ENCODE data around the gene FARP2. TPM values are rescaled to one million over a fixed set of nuclear protein-coding genes. Genes with fewer than 3 reads are reported as not detected.
A peak's percentile ranks its signal among the peaks of the same experiment; 100 is the strongest.
"Not testable (repeated sequence)": the region's sequence is repeated elsewhere in the genome, so short reads cannot be mapped to it uniquely, and the experiment has no call there.

Gene FARP2
- total and polyA plus RNA-seq, 9 donors, result 27.2 to 46.1 (median 33.6) TPM

DNA sequence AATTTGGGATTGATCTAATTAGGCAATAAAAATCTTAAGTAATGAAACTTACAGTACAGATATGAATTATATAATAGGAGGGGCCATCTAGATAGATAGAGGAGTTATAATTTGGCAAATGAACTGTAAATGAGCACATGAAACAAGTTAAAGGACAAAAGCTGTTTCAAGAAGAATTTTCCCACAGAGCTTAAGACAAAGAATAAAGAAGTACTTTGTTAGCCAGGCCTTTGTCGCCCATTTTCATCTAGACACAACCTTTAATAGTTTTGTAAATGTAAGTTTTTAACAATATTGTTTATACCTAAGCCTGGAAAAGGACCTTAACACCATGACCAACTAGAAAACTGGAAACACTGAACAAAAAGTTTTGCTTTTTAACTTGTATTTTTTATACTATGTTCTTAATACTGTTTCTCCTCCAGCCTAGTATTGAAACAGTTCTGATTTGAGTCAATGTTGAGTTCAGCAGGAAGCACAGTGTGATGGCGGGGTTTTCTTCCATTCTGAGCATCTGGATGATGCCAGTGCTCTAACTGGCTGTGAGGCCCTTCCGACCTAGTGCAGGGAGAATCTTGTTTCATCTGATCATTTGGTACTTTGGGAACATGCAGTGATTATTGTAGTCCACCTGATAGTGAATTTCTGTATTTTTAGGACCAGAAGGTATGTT, 37.6 kb downstream of the FARP2 start:
- Histone ChIP-seq H3K4me1 (ENCODE audit: control insufficient read depth, insufficient read depth, low read length) (no peaks in the 10 kb centered on the region), H3K9me3 (replicated peaks; ENCODE audit: control insufficient read depth, low read depth, low read length) (no peaks in the 10 kb centered on the region), H3K4me3 (ENCODE audit: low read length) (no peak overlapping the region), H3K36me3 (ENCODE audit: control insufficient read depth, insufficient read depth, low read length) (peaks cover 2% of the 10 kb centered on the region), H3K27me3 (ENCODE audit: control insufficient read depth, insufficient read depth, low read length) (no peaks in the 10 kb centered on the region), H3K27ac (ENCODE audit: low read length) (no peak overlapping the region)
- WGBS (ENCODE audit: insufficient coverage), result 100% methylated on average over 1 of the region's 3 CpGs
- no peak for DNase-seq

DNA sequence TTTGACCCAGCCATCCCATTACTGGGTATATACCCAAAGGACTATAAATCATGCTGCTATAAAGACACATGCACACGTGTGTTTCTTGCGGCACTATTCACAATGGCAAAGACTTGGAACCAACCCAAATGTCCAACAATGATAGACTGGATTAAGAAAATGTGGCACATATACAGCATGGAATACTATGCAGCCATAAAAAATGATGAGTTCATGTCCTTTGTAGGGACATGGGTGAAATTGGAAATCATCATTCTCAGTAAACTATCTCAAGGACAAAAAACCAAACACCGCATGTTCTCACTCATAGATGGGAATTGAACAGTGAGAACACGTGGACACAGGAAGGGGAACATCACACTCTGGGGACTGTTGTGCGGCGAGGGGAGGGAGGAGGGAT, 40.7 kb downstream of the FARP2 start:
- whole genome bisulfite sequencing (ENCODE audit: insufficient coverage), result 100% methylated on average over 4 of the region's 6 CpGs
- H3K9me3 ChIP-seq (replicated peaks; ENCODE audit: control insufficient read depth, low read depth, low read length), result not testable (repeated sequence)

DNA sequence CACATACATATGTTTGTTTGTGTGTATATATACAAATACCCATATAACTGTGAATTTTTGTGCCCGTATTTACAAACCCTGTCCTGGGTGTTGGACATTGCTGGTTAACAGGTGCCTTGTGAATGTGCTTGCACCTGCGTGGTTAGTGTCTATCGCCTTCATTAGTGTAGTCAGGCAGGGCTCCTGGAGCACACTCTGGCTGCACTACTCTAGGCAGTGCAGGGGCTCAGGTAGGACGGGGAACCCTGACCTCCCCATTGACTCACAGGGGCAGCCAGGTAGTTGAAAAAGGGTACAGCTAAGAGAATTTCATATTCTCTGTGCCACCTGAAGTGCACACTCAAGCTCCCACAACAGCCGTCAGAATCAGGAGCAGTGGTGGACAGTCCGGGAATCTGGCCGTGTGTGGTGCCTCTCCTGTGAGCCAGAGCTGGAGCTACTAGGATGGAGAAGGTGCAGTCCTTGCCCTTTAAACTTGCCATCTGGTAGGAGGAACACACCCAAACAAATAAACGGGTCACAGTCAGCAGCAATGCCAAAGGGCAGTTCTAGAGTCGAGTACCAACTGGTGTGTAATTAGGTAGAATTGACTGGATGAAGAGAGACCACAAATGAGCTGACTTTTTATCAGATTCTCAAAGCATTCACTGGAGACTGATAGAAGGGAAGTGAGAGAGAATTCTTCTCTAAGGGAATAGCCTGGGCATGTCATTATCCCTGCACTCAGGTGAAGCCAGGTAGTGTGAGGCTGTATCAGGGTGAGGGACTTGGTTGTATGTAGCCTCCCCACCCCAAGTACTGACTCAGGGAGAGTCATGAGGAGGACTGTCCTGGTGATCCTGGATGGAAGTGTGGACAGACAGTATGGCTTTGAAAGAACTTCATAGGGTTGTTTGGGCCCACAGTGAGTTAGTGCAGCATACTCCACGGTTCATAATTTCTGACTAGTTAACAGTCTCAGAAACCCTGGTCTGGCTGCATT, 44.1 kb downstream of the FARP2 start:
- peaks cover 4% of the 10 kb centered on the region for H3K36me3 ChIP-seq (ENCODE audit: control insufficient read depth, insufficient read depth, low read length)
- no peaks in the 10 kb centered on the region for H3K27me3 ChIP-seq (ENCODE audit: control insufficient read depth, insufficient read depth, low read length)
- no peaks in the 10 kb centered on the region for H3K4me1 ChIP-seq (ENCODE audit: control insufficient read depth, insufficient read depth, low read length)
- H3K9me3 ChIP-seq (replicated peaks; ENCODE audit: control insufficient read depth, low read depth, low read length), result no peaks in the 10 kb centered on the region
- no peak for DNase-seq
- H3K27ac ChIP-seq (ENCODE audit: low read length), result no peak overlapping the region
- WGBS (ENCODE audit: insufficient coverage), result 87% methylated on average over 4 of the region's 10 CpGs
- H3K4me3 ChIP-seq (ENCODE audit: low read length), result no peak overlapping the region

More for the DNA sequence above, 40.7 kb downstream of the FARP2 start:
- H3K4me1 ChIP-seq (ENCODE audit: control insufficient read depth, insufficient read depth, low read length); H3K36me3 ChIP-seq (ENCODE audit: control insufficient read depth, insufficient read depth, low read length); H3K27ac ChIP-seq (ENCODE audit: low read length); DNase-seq; H3K4me3 ChIP-seq (ENCODE audit: low read length); H3K27me3 ChIP-seq (ENCODE audit: control insufficient read depth, insufficient read depth, low read length): not testable (repeated sequence)

DNA sequence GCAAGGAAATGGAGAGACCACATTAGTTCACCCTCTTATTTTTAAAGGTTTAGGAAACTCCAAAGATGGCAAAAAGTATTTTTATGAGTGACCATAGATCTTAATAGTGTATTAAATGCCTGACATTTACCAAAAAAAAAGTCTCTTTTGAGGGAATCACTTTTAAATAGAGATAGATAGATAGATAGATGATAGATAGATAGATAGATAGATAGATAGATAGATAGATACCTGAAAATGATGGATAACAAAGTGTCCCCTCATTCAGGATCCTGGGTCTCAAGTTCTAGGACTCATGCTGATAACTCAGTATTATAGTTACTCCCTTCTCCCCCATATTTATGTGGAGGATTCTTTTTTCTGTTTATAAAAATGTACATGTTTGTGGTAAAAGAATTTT, 52.8 kb downstream of the FARP2 start:
- DNase-seq, result no peak
- H3K4me1 ChIP-seq (ENCODE audit: control insufficient read depth, insufficient read depth, low read length), result no peaks in the 10 kb centered on the region
- H3K27ac ChIP-seq (ENCODE audit: low read length), result no peak overlapping the region
- no peak overlapping the region for H3K4me3 ChIP-seq (ENCODE audit: low read length)
- H3K27me3 ChIP-seq (ENCODE audit: control insufficient read depth, insufficient read depth, low read length), result no peaks in the 10 kb centered on the region
- H3K36me3 ChIP-seq (ENCODE audit: control insufficient read depth, insufficient read depth, low read length), result peaks cover 31% of the 10 kb centered on the region
- H3K9me3 ChIP-seq (replicated peaks; ENCODE audit: control insufficient read depth, low read depth, low read length), result no peaks in the 10 kb centered on the region

DNA sequence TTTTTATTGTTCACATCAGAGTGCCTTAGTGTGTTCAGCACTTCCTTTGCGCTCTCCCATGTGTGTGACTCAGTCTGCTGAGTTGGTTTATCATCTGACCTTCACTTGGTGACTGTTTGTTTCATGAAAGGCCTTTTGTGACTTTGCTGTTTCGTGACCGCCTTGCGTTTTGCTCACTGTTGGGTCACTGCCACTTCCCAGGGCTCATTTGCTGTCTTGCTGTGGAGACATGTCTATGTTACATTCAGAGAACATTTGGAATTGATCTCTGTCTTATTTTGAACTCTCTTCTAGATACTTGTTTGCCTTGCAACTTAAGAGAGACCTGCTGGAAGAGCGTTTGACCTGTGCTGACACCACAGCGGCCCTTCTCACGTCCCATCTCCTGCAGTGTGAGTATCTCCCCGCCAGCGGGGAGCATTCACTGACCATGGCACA, 54.7 kb downstream of the FARP2 start:
- Histone ChIP-seq H3K27me3 (ENCODE audit: control insufficient read depth, insufficient read depth, low read length) (no peaks in the 10 kb centered on the region), H3K4me1 (ENCODE audit: control insufficient read depth, insufficient read depth, low read length) (no peaks in the 10 kb centered on the region), H3K27ac (ENCODE audit: low read length) (no peak overlapping the region), H3K36me3 (ENCODE audit: control insufficient read depth, insufficient read depth, low read length) (peaks cover 49% of the 10 kb centered on the region), H3K4me3 (ENCODE audit: low read length) (no peak overlapping the region), H3K9me3 (replicated peaks; ENCODE audit: control insufficient read depth, low read depth, low read length) (no peaks in the 10 kb centered on the region)
- DNase-seq, result no peak
- 87% methylated on average over 6 of the region's 9 CpGs for WGBS (ENCODE audit: insufficient coverage)

DNA sequence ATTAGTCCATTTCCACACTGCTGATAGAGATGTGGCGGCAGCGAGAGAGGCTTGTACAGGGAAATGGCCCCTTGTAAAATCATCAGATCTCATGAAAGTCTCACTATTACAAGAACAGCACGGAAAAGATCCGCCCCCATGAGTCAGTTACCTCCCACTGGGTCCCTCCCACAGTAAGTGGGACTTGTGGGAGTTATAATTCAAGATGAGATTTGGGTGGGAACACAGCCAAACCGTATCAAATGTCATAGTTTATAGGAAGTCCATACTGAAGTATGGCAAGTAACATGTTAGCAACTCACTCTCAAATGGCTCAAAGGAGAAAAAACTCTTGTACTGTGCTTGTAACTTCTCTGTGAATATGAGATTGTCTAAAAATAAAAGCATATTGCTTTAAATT, 56.1 kb downstream of the FARP2 start:
- WGBS (ENCODE audit: insufficient coverage), result no CpG with 5 or more reads among the region's 5 CpGs
- no peak overlapping the region for H3K4me3 ChIP-seq (ENCODE audit: low read length)
- H3K27me3 ChIP-seq (ENCODE audit: control insufficient read depth, insufficient read depth, low read length), result no peaks in the 10 kb centered on the region
- no peak overlapping the region for H3K27ac ChIP-seq (ENCODE audit: low read length)
- H3K36me3 ChIP-seq (ENCODE audit: control insufficient read depth, insufficient read depth, low read length), result peaks cover 56% of the 10 kb centered on the region
- no peaks in the 10 kb centered on the region for H3K4me1 ChIP-seq (ENCODE audit: control insufficient read depth, insufficient read depth, low read length)
- H3K9me3 ChIP-seq (replicated peaks; ENCODE audit: control insufficient read depth, low read depth, low read length), result no peaks in the 10 kb centered on the region
- DNase-seq, result peak; percentile 60

DNA sequence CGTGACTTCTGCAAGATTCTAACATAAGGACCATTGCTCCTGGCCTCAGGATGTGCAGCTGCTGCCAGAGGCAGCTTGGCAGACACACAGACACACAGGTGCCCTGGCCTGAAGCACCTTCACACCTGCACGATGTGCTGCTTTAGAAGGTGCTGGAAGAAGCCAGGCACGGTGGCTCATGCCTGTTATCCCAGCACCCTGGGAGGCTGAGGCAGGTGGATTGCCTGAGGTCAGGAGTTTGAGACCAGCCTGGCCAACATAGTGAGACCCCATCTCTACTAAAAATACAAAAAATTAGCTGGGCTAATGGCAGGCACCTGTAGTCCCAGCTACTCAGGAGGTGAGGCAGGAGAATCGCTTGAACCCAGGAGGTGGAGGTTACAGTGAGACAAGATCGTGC, 57.4 kb downstream of the FARP2 start:
- H3K4me1 ChIP-seq (ENCODE audit: control insufficient read depth, insufficient read depth, low read length); H3K4me3 ChIP-seq (ENCODE audit: low read length); H3K9me3 ChIP-seq (replicated peaks; ENCODE audit: control insufficient read depth, low read depth, low read length); DNase-seq; H3K27me3 ChIP-seq (ENCODE audit: control insufficient read depth, insufficient read depth, low read length); H3K27ac ChIP-seq (ENCODE audit: low read length): not testable (repeated sequence)
- 93% methylated on average over 5 of the region's 5 CpGs for WGBS (ENCODE audit: insufficient coverage)
- H3K36me3 ChIP-seq (ENCODE audit: control insufficient read depth, insufficient read depth, low read length), result peaks cover 59% of the 10 kb centered on the region

DNA sequence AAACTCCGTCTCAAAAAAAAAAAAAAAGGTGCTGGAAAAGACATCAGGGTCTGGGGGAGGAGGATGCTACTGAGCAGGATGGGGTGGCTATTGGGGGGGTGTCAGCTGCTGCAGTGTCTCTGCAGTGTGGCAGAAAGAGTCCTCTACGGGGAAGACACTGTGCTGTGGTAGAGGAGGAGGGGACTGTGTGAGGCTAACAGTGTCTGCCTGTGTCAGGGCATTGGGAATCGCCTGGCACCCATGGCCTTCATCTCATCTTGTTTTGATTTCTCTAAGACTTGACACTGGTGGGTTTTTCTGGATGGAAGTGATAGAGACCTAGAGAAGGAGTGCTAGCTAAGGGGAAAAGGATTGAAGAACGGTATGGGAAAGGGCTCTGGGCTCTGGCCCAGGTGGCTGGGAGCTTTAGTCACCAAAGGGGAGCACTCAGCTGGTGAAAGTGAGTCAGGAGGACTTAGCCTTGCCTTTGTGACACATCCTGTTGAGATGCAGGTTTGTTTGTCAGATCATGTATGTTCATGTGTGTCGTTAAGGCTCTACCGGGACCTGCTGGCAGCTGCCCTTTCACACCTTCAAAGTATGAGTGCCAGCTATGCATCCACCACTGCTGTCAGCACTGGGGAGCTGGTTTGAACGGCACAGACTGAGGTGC, 58.0 kb downstream of the FARP2 start:
- Histone ChIP-seq H3K36me3 (ENCODE audit: control insufficient read depth, insufficient read depth, low read length) (peaks cover 62% of the 10 kb centered on the region), H3K9me3 (replicated peaks; ENCODE audit: control insufficient read depth, low read depth, low read length) (no peaks in the 10 kb centered on the region), H3K27me3 (ENCODE audit: control insufficient read depth, insufficient read depth, low read length) (no peaks in the 10 kb centered on the region), H3K4me1 (ENCODE audit: control insufficient read depth, insufficient read depth, low read length) (no peaks in the 10 kb centered on the region), H3K27ac (ENCODE audit: low read length) (no peak overlapping the region), H3K4me3 (ENCODE audit: low read length) (no peak overlapping the region)
- DNase-seq, result no peak
- WGBS (ENCODE audit: insufficient coverage), result 88% methylated on average over 3 of the region's 7 CpGs

DNA sequence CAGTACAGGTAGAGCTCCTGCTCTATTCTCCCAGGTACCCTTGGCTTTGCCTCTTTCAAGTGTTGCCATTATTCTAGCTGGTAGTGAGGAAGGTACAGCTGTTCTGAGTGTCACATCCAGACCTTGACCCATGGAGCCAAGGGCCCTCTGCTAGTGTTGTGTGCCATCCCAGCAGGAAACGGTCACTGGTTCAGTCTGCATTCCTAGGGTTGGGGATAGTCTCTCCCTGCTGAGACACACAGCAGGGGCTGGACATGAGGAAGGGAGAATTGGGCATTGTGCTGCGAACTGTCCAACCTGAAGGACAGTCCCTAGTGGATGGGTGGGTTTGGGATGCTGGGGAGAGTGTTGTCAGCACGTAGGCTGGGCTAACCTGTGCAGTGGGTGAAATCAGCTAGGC, 59.1 kb downstream of the FARP2 start:
- no peak for DNase-seq
- Histone ChIP-seq H3K4me1 (ENCODE audit: control insufficient read depth, insufficient read depth, low read length) (no peaks in the 10 kb centered on the region), H3K4me3 (ENCODE audit: low read length) (no peak overlapping the region), H3K27ac (ENCODE audit: low read length) (no peak overlapping the region), H3K9me3 (replicated peaks; ENCODE audit: control insufficient read depth, low read depth, low read length) (no peaks in the 10 kb centered on the region), H3K27me3 (ENCODE audit: control insufficient read depth, insufficient read depth, low read length) (no peaks in the 10 kb centered on the region), H3K36me3 (ENCODE audit: control insufficient read depth, insufficient read depth, low read length) (peaks cover 69% of the 10 kb centered on the region)
- WGBS (ENCODE audit: insufficient coverage), result 83% methylated on average over 3 of the region's 3 CpGs

DNA sequence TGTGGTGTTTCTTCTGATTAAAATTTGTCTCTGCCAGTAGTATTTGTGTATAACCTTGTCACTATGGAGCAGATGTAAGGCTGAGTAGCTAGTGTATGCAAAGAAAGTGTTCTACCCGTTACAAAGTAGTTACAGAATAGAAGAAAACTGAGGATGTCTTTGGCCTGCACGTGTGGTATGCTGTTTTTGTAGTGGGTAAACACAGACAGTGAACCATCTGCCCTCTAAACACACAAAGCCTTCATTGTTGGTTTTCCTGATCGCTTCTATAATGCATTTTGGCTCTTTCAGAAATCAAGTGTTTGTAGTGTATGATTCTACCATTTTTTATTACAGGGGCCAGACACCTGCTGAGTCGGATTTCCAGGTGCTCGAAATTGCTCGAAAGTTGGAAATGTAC, 61.5 kb downstream of the FARP2 start:
- H3K4me3 ChIP-seq (ENCODE audit: low read length), result no peak overlapping the region
- H3K27me3 ChIP-seq (ENCODE audit: control insufficient read depth, insufficient read depth, low read length), result no peaks in the 10 kb centered on the region
- no peaks in the 10 kb centered on the region for H3K4me1 ChIP-seq (ENCODE audit: control insufficient read depth, insufficient read depth, low read length)
- DNase-seq, result no peak
- H3K27ac ChIP-seq (ENCODE audit: low read length), result no peak overlapping the region
- peaks cover 4% of the 10 kb centered on the region for H3K9me3 ChIP-seq (replicated peaks; ENCODE audit: control insufficient read depth, low read depth, low read length)
- peaks cover 74% of the 10 kb centered on the region for H3K36me3 ChIP-seq (ENCODE audit: control insufficient read depth, insufficient read depth, low read length)
- WGBS (ENCODE audit: insufficient coverage), result 39% methylated on average over 3 of the region's 6 CpGs
